B cell (primary cell): ENCODE results near the gene TRAF5. TPM values are rescaled to one million over a fixed set of nuclear protein-coding genes. Genes with fewer than 3 reads are reported as not detected.

Experiments
- ATAC-seq: fragments of 200-7000 bp; cut with Tn5 transposase; one replicate; pipeline ENCODE4 v1.10.0; 2021; ENCODE audit warnings: low read depth, mild to moderate bottlenecking, moderate number of reproducible peaks, moderate library complexity
- CTCF ChIA-PET: fragments of 350-600 bp; sonication (Branson Sonifier 250); formaldehyde crosslinking; loops from one replicate; lab custom pipeline; 2021; ENCODE audit warnings: antibody characterized with exemption, inconsistent platforms; lab: Charles Lee
- POLR2A ChIA-PET: fragments of 350-600 bp; sonication (Branson Sonifier 250); formaldehyde crosslinking; loops from one replicate; lab custom pipeline; 2021; ENCODE audit warnings: antibody characterized with exemption; lab: Charles Lee
- DNase-seq: peaks from one replicate; pipeline ENCODE4 v3.0.0; 2013
- H2AFZ ChIP-seq: 2 replicates; pipeline ENCODE4 v1.6.1; 2012; ENCODE audit warnings: mild to moderate bottlenecking, low read depth, low read length; ENCODE audit not compliant: insufficient read depth, poor library complexity, severe bottlenecking
- H3K27ac ChIP-seq, 2 donors: 1 replicate in 1 of 2; 2 replicates in 1 of 2; pipeline ENCODE4 v1.5.1; 2012 to 2013; ENCODE audit warnings: low read length in 2 of 2, mild to moderate bottlenecking in 2 of 2, moderate library complexity in 1 of 2
- H3K27me3 ChIP-seq, 4 experiments: fragments of 200-600 bp in 1 of 4; sonication (generic) in 1 of 4; replicated peaks in 1 of 4; 1 replicate in 2 of 4; 2 replicates in 2 of 4; pipeline versions ENCODE4 v1.6.1 to v1.7.0; 2013 to 2016; ENCODE audit warnings: low read length in 3 of 4, mild to moderate bottlenecking in 2 of 4, mixed read lengths in 1 of 4, moderate library complexity in 1 of 4; ENCODE audit not compliant: insufficient read depth in 4 of 4, control insufficient read depth in 3 of 4; ENCODE audit errors: control extremely low read depth in 1 of 4
- H3K36me3 ChIP-seq, 2 experiments: replicated peaks in 1 of 2; 1 replicate in 1 of 2; 2 replicates in 1 of 2; pipeline versions ENCODE4 v1.6.1 to v1.7.1; 2013; ENCODE audit warnings: low read length in 1 of 2; ENCODE audit not compliant: insufficient read depth in 2 of 2, control insufficient read depth in 1 of 2; ENCODE audit errors: control extremely low read depth in 1 of 2, extremely low read depth in 1 of 2
- H3K4me1 ChIP-seq, 2 donors: fragments of 200-600 bp in 1 of 2; sonication (generic) in 1 of 2; 1 replicate in 1 of 2; 2 replicates in 1 of 2; pipeline versions ENCODE4 v1.5.1 to v1.6.1; 2013 to 2017; ENCODE audit warnings: low read length in 2 of 2; ENCODE audit not compliant: control insufficient read depth in 2 of 2, insufficient read depth in 2 of 2
- H3K4me2 ChIP-seq: replicated peaks from 2 replicates; pipeline ENCODE3; 2012; ENCODE audit warnings: mild to moderate bottlenecking, low read depth, low read length; ENCODE audit not compliant: poor library complexity, severe bottlenecking
- H3K4me3 ChIP-seq, 5 experiments: fragments of 200-600 bp in 1 of 5; sonication (generic) in 1 of 5; 1 replicate in 3 of 5; 2 replicates in 2 of 5; pipeline versions ENCODE4 v1.5.1 to v1.7.0; 2011 to 2016; ENCODE audit warnings: low read length in 4 of 5, mild to moderate bottlenecking in 4 of 5, low read depth in 2 of 5, control low read depth in 1 of 5, moderate library complexity in 1 of 5; ENCODE audit not compliant: insufficient read depth in 1 of 5; ENCODE audit errors: control extremely low read depth in 1 of 5, extremely low read depth in 1 of 5
- H3K79me2 ChIP-seq: fragments of 200-600 bp; sonication (generic); one replicate; pipeline ENCODE4 v1.6.0; 2016; ENCODE audit warnings: low read length; ENCODE audit not compliant: control insufficient read depth, insufficient read depth
- H3K9ac ChIP-seq: fragments of 200-600 bp; sonication (generic); 2 replicates; pipeline ENCODE4 v1.6.1; 2017; ENCODE audit warnings: mild to moderate bottlenecking, low read length, moderate library complexity
- H3K9me3 ChIP-seq, 3 donors: one replicate each; pipeline versions ENCODE4 v1.6.1 to v1.7.1; 2013; ENCODE audit warnings: low read length in 2 of 3; ENCODE audit not compliant: control insufficient read depth in 2 of 3, insufficient read depth in 1 of 3; ENCODE audit errors: control extremely low read depth in 1 of 3
- H4K20me1 ChIP-seq: 2 replicates; pipeline ENCODE4 v1.6.0; 2012; ENCODE audit warnings: mild to moderate bottlenecking, low read length; ENCODE audit not compliant: insufficient read depth, control insufficient read depth, poor library complexity, severe bottlenecking
- H3K27ac Mint-ChIP-seq: one replicate; pipeline ENCODE4 v1.8.0; 2021; ENCODE audit warnings: mixed read lengths
- H3K27me3 Mint-ChIP-seq: one replicate; pipeline ENCODE4 v1.8.0; 2021; ENCODE audit warnings: mixed read lengths
- H3K4me1 Mint-ChIP-seq: one replicate; pipeline ENCODE4 v1.8.0; 2021; ENCODE audit warnings: mixed read lengths
- H3K4me3 Mint-ChIP-seq: one replicate; pipeline ENCODE4 v1.8.0; 2021; ENCODE audit warnings: mixed read lengths
- H3K9me3 Mint-ChIP-seq: one replicate; pipeline ENCODE4 v1.8.0; 2022; ENCODE audit warnings: mixed read lengths; ENCODE audit not compliant: insufficient read depth
- EZH2 ChIP-seq: IDR thresholded peaks from 2 replicates; pipeline ENCODE4 v1.6.1; 2012; ENCODE audit warnings: borderline replicate concordance, low read depth, mild to moderate bottlenecking, moderate library complexity, low read length; ENCODE audit not compliant: insufficient read depth, poor library complexity, severe bottlenecking
- WGBS: methylation state at CpG from one replicate; pipeline ENCODE4 v1.1.5; 2013; ENCODE audit warnings: missing lambda C conversion rate; ENCODE audit not compliant: insufficient coverage; 5-methylcytosine and 5-hydroxymethylcytosine counted together
- intact Hi-C: fragments of 100-400 bp; cut with micrococcal nuclease; formaldehyde crosslinking; loops from one replicate; pipeline ENCODE4 v1.10.0; 2022
- polyA plus RNA-seq: library from polyadenylated mRNA; depleted of rRNA; stranded (reverse); fragments of >200 nt; gene quantifications from 2 replicates; pipeline ENCODE4 v1.2.3, GENCODE V29; 2012
- total RNA-seq, 2 donors: library from RNA; stranded (reverse); fragments of 120-200 nt in 1 of 2; gene quantifications; 1 replicate in 1 of 2; 2 replicates in 1 of 2; pipeline versions ENCODE4 v1.2.3 to v1.2.4, GENCODE V29; 2013 to 2022
- TF ChIP-seq, protein P1 (sequence below): fragments of 200-600 bp; IDR thresholded peaks from one replicate; pipeline ENCODE4 v1.8.0; 2022; ENCODE audit warnings: antibody characterized with exemption, mild to moderate bottlenecking

TRAF5 gene
- total and polyA plus RNA-seq, 2 donors (not counting 1 experiment from before 2014, with no cell fraction given), result 129 to 143 TPM

DNA sequence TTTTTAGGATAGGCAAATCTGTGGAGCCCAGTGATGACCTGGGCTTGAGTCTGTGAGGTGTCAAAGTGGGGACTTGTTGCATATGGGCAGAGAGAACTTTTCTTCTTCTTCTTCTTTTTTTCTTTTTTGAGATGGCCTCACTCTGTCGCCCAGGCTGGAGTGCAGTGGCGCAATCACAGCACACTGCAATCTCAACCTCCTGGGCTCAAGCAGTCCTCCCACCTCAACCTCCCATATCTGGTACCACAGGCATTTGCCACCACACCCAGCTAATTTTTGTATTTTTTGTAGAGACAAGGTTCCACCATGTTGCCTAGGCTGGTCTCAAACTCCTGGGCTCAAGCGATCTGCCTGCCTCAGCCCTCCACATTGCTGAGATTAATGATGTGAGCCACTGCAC is 85.0 kb downstream of the TRAF5 start:
- Histone ChIP-seq H3K27ac (no peak overlapping the region), H3K36me3 (no peaks in the 10 kb centered on the region), H3K4me2 (no peak overlapping the region), H3K27me3 (no peaks in the 10 kb centered on the region), H2AFZ (no peak overlapping the region), H4K20me1 (no peaks in the 10 kb centered on the region), H3K9ac (no peak overlapping the region), H3K9me3 (peaks cover 0 to 11% (median 1%) of the 10 kb centered on the region in 3 donors), H3K79me2 (no peaks in the 10 kb centered on the region), H3K4me1 (peaks cover 0 to 4% of the 10 kb centered on the region in 2 donors), H3K4me3 (no peak overlapping the region)
- ChIA-PET POLR2A (no interaction called here), CTCF (no interaction called here)
- H3K4me3 Mint-ChIP-seq, result no peak overlapping the region
- intact Hi-C loops, result loop anchor here (10.0 kb wide), 1 partner anchor 63 kb away; no protein-coding TSS in a partner anchor
- H3K27me3 Mint-ChIP-seq, result no peaks in the 10 kb centered on the region
- no peak overlapping the region for H3K27ac Mint-ChIP-seq
- 100% methylated on average over 1 of the region's 3 CpGs for WGBS
- TF ChIP-seq, protein P1, sequence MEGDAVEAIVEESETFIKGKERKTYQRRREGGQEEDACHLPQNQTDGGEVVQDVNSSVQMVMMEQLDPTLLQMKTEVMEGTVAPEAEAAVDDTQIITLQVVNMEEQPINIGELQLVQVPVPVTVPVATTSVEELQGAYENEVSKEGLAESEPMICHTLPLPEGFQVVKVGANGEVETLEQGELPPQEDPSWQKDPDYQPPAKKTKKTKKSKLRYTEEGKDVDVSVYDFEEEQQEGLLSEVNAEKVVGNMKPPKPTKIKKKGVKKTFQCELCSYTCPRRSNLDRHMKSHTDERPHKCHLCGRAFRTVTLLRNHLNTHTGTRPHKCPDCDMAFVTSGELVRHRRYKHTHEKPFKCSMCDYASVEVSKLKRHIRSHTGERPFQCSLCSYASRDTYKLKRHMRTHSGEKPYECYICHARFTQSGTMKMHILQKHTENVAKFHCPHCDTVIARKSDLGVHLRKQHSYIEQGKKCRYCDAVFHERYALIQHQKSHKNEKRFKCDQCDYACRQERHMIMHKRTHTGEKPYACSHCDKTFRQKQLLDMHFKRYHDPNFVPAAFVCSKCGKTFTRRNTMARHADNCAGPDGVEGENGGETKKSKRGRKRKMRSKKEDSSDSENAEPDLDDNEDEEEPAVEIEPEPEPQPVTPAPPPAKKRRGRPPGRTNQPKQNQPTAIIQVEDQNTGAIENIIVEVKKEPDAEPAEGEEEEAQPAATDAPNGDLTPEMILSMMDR, result no peak
- no peak for TF ChIP-seq EZH2
- ATAC-seq (no peak), DNase-seq (no peak)
- H3K9me3 Mint-ChIP-seq, result no peaks in the 10 kb centered on the region
- H3K4me1 Mint-ChIP-seq, result peaks cover 14% of the 10 kb centered on the region

DNA sequence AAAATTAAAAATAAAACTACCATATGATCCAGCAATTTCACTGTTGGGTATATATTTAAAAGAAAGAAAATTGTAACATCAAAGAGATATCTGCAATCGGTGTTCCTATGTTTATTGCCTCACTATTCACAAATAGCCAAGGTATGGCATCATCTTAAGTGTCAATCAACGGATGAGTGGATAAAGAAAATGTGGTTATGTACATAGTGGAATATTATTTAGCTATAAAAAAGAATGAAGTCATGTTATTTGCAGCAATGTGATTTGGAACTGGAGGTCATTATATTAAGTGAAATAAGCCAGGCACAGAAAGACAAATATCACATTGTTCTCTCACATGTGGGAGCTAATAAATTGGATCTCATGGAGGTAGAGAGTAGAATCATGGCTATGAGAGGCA is 89.1 kb downstream of the TRAF5 start:
- POLR2A ChIA-PET, result interaction anchor here (1.9 kb wide), 1 partner anchor 92 kb away, joined by 5 read pairs; no protein-coding TSS in a partner anchor

More for the DNA sequence above, 89.1 kb downstream of the TRAF5 start:
- H3K4me2 ChIP-seq, result peak overlapping the region; percentile 46
- ATAC-seq (no peak), DNase-seq (no peak)
- CTCF ChIA-PET, result interaction anchor here (1.1 to 2.3 kb wide), 4 partner anchors 63 to 157 kb away, joined by 3 to 11 read pairs (median 5); partner anchors contain the start of gene RCOR3
- H3K27ac ChIP-seq, result no peak overlapping the region
- H3K4me1 ChIP-seq, result no peaks in the 10 kb centered on the region
- Mint-ChIP-seq H3K27ac (peak overlapping the region; percentile 11), H3K4me3 (peak overlapping the region; percentile 62), H3K9me3 (no peaks in the 10 kb centered on the region), H3K4me1 (peaks cover 9% of the 10 kb centered on the region), H3K27me3 (no peaks in the 10 kb centered on the region)
- H3K36me3 ChIP-seq, result no peaks in the 10 kb centered on the region
- H2AFZ ChIP-seq, result peak overlapping the region; percentile 47
- no peak overlapping the region for H3K9ac ChIP-seq
- H3K9me3 ChIP-seq, result peaks cover 0 to 3% (median 1%) of the 10 kb centered on the region in 3 donors
- no peaks in the 10 kb centered on the region for H4K20me1 ChIP-seq
- H3K4me3 ChIP-seq, result no peak overlapping the region
- H3K27me3 ChIP-seq, result no peaks in the 10 kb centered on the region
- intact Hi-C loops, result loop anchor here (10.0 kb wide), 1 partner anchor 59 kb away; no protein-coding TSS in a partner anchor
- TF ChIP-seq, protein P1, result no peak
- TF ChIP-seq EZH2, result no peak
- H3K79me2 ChIP-seq, result no peaks in the 10 kb centered on the region
- WGBS, result no CpG with 5 or more reads among the region's 2 CpGs
